ENCODE data around the gene COPA.

COPA gene

GRCh38 chr1:160271025-160271424, 72.0 kb downstream of the COPA start:
- DNase-seq (ENCODE audit: low read depth in 2 of 2): no peak

GRCh38 chr1:160267284-160267991, 75.6 kb downstream of the COPA start:
- no peak for DNase-seq (ENCODE audit: low read depth in 2 of 2)

GRCh38 chr1:160264795-160265307, 78.2 kb downstream of the COPA start:
- DNase-seq (ENCODE audit: low read depth in 2 of 2): no peak

GRCh38 chr1:160261893-160262794, 80.9 kb downstream of the COPA start, which contains the start of gene DCAF8:
DCAF8 (minus strand) TSS chr1:160262549; CDS start chr1:160244008, 18,541 bp downstream.
- DNase-seq (ENCODE audit: low read depth in 2 of 2): peak; percentile 96 to 97

- peak; percentile 34 to 51 for DNase-seq (ENCODE audit: low read depth in 2 of 2)
Observed at GRCh38 chr1:160261556-160261892, 81.5 kb downstream of the COPA start.

- no peak for DNase-seq (ENCODE audit: low read depth in 2 of 2)
Observed at GRCh38 chr1:160260406-160261382, 82.4 kb downstream of the COPA start.

- no peak for DNase-seq (ENCODE audit: low read depth in 2 of 2)
Observed at GRCh38 chr1:160258177-160258798, 84.8 kb downstream of the COPA start.

GRCh38 chr1:160257411-160258015, 85.5 kb downstream of the COPA start:
- no peak for DNase-seq (ENCODE audit: low read depth in 2 of 2)

- no peak for DNase-seq (ENCODE audit: low read depth in 2 of 2)
Observed at GRCh38 chr1:160256396-160257046, 86.5 kb downstream of the COPA start.

- no peak for DNase-seq (ENCODE audit: low read depth in 2 of 2)
Observed at GRCh38 chr1:160255781-160256300, 87.2 kb downstream of the COPA start.

- peak in 1 of 2 donors; percentile 17 for DNase-seq (ENCODE audit: low read depth in 2 of 2)
Observed at GRCh38 chr1:160251687-160252526, 91.1 kb downstream of the COPA start.

- no peak for DNase-seq (ENCODE audit: low read depth in 2 of 2)
Observed at GRCh38 chr1:160251011-160251410, 92.0 kb downstream of the COPA start.

- no peak for DNase-seq (ENCODE audit: low read depth in 2 of 2)
Observed at GRCh38 chr1:160247053-160247452, 96.0 kb downstream of the COPA start.

- DNase-seq (ENCODE audit: low read depth in 2 of 2): no peak
Observed at GRCh38 chr1:160245434-160245833, 97.6 kb downstream of the COPA start.

GRCh38 chr1:160244209-160244608, 98.8 kb downstream of the COPA start:
- no peak for DNase-seq (ENCODE audit: low read depth in 2 of 2)

- no peak for DNase-seq (ENCODE audit: low read depth in 2 of 2)
Observed at GRCh38 chr1:160243767-160244166, 99.3 kb downstream of the COPA start.

- no peak for DNase-seq (ENCODE audit: low read depth in 2 of 2)
Observed at GRCh38 chr1:160239582-160240299, 103.3 kb downstream of the COPA start.
